Endothelial cell of umbilical vein (primary cell): Measurements from ENCODE around the gene MERTK.

ENCODE experiments used
- POLR2A ChIP-seq: IDR thresholded peaks from 2 replicates; pipeline ENCODE4 v1.6.1; 2012; ENCODE audit warnings: low read depth, mild to moderate bottlenecking, control low read depth, low read length
- POLR2AphosphoS5 ChIP-seq: IDR thresholded peaks from 2 replicates; pipeline ENCODE4 v1.6.1; 2012; ENCODE audit warnings: low read depth, mild to moderate bottlenecking, control low read depth, low read length, moderate library complexity; ENCODE audit not compliant: insufficient read depth
- TF ChIP-seq, protein P1 (sequence below), 2 donors: IDR thresholded peaks; 1 replicate in 1 of 2; 2 replicates in 1 of 2; pipeline ENCODE4 v1.5.1; 2011; ENCODE audit warnings: low read length in 2 of 2, mild to moderate bottlenecking in 2 of 2, moderate library complexity in 2 of 2, control low read depth in 1 of 2, inconsistent platforms in 1 of 2, low read depth in 1 of 2; ENCODE audit not compliant: insufficient read depth in 1 of 2; ENCODE audit errors: extremely low read depth in 1 of 2

DNA sequence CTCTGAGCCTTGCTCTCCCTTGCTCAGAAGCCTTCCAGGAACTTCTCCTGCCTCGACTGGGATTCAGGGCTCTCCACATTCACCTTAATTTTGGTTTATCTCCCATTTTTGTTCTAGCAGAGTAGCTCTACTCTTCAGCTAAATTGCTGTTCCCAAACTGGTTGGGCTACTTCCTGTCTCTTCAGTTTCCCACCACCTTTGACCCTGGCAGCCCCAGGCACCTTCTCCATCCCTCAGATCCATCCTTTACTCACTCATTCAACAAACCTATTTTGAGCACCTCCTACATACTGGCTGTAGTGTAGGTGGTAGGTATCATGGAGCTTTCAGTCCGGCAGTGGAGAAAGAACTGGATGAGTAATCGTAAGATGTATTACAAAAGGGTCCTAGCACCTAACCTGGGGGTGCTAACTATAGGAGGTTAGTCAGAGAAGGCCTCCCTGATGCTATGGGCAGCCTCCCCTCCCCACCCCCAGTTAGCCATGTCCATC is 26.3 kb downstream of the MERTK start:
- TF ChIP-seq, protein P1, sequence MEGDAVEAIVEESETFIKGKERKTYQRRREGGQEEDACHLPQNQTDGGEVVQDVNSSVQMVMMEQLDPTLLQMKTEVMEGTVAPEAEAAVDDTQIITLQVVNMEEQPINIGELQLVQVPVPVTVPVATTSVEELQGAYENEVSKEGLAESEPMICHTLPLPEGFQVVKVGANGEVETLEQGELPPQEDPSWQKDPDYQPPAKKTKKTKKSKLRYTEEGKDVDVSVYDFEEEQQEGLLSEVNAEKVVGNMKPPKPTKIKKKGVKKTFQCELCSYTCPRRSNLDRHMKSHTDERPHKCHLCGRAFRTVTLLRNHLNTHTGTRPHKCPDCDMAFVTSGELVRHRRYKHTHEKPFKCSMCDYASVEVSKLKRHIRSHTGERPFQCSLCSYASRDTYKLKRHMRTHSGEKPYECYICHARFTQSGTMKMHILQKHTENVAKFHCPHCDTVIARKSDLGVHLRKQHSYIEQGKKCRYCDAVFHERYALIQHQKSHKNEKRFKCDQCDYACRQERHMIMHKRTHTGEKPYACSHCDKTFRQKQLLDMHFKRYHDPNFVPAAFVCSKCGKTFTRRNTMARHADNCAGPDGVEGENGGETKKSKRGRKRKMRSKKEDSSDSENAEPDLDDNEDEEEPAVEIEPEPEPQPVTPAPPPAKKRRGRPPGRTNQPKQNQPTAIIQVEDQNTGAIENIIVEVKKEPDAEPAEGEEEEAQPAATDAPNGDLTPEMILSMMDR (IDR thresholded peaks at IDR 0.05; ENCODE audit: extremely low read depth in 1 of 2, insufficient read depth in 1 of 2, low read depth in 1 of 2, low read length in 2 of 2), result no peak
- TF ChIP-seq POLR2AphosphoS5 (no peak), POLR2A (no peak)
